T-helper 1 cell (primary cell): ENCODE measurements around the gene TEFM.
"Not testable (repeated sequence)": the region's sequence is repeated elsewhere in the genome, so short reads cannot be mapped to it uniquely, and the experiment has no call there.

ENCODE experiments used
- DNase-seq, 5 donors: peaks; one replicate each; pipeline ENCODE4 v3.0.0-alpha.2; 2012 to 2020

The TEFM gene

DNA sequence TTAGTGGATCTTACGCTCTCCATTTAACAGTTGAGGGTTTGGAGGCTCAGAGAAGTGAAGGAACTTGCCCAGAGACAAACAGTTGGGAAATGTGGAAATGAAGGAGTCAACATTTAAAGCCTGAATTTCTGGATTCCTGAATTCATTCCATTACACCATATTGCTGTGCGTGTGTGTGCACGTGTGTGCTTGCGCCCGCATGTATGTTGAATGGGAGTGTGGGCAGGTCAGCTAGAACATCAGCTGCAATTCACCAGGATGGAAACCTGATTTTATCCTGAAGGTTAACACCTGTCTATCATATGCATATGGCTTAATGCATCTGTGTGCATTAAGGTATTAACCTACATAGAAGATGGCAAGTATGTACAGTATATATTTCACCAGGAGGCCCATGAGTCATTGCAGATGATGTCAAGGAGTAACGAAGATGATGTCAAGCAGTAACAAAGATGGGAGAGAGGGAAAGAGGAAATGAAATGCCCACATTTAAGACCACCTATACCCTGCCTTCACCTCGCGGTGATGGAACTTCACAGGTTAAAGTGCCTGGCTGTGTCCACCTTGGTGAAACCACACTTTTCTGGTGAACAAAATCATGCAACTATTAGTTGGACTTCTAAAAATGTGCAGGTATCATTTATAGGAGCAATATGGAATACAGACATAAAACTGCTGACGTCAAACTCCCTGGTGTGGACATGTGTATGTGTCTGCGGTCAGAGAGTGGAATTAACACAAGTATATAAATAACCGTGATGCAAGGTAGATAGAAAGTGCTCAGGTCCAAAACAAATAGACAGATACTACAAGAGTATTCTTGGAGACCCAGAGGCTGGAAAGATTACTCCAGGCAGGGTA is 14.9 kb upstream of the TEFM start:
- no peak for DNase-seq

DNA sequence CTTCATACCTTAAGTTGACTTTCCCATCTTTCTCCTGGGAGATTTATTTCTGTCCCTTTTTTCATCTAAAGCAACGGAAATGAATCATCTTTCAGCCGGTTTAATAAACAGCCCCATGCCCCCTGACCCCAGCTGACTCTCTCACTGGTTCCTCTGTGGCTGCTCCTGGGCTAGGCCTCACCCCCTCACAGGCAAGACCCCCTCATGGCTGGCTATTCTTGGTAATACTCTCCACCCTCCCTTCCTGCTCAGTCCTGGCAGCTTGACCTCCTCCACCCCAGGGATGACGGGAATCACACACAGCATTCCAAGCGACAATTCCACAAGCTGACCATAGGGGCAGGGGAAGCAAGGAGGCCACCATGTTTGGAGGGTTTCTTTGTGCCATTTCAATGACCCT is 14.2 kb upstream of the TEFM start:
- no peak for DNase-seq

DNA sequence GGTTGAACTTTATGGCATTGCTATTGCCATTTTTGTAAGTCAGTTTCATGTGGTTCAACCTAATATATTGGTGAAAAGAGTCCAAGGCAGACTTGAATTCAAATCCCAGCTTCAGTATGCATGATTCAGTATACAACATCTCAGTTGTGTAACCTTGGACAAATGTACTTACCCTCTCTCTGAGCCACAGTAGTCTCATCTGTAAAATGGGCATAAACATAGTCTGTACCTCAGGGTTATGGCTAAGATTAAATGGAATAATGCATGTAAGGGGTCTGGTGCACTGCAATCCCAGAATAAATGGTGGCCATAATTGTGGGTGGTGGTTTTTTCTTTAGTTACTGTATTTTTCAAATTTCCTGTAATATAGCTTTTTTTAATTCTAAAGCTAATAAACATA is 11.0 kb upstream of the TEFM start:
- no peak for DNase-seq

DNA sequence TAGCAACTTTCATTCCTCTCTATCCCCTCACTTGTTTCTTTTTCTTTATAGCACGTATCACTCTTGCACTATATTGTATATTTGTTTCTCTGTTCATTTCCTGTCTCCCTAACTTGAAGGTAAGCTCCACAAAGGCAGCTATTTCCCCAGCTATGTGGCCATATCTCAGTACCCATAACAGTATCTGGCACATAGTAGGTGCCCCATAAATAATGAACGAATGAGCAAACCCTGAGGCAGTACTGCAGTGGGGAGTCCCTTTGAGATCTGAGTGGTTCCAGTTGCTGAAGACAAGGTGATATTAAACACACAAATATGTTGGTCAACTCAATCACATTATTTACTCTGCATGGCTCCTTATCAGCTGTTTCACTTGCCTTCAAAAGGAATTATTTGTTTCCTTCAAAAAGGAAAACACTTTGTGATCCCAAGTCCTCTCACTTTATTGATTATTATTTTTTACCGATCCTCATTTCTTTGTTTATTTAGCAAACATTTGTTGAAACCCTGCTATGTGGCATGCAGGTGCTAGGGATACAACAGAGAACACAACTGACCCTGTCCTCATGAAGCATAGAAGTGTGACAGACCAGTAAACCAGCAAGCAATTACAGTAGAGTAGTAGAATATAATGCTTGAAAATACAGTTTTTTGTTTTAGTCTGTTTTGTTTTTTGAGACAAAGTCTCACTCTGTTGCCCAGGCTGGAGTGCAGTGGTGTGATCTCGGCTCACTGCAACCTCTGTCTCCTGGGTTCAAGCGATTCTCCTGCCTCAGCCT is 10.0 kb upstream of the TEFM start:
- DNase-seq, result no peak

DNA sequence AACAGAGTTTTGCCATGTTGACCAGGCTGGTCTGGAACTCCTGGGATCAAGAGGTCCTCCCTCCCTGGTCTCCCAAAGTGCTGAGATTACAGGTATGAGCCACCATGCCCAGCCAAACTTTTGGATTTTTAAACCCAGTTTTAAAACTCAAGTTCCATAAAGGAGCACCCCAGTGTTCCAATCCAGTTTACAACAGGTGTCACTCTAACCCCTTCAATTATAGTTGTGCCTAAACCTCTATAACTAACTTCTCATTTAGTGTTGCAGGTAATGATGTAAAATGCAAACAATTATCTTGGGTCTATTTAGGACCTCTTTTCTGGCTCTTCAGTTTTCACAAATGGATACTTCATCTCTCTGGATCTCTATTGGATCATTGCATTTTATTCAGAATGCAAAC is 7.9 kb upstream of the TEFM start:
- DNase-seq, result no peak

DNA sequence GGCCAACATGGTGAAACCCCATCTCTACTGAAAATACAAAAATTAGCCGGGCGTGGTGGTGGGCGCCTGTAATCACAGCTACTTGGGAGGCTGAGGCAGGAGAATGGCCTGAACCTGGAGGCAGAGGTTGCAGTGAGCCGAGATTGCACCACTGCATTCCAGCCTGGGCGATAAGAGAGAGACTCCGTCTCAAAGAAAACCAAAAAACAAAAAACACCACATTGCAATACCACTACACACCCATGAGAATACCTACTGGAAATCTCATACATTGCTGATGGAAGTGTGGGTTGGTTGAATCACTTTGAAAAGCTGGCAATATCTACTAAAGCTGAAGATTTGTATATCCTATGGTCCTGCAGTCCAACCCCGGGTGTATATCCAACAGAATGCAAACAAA is 4.1 kb upstream of the TEFM start:
- not testable (repeated sequence) for DNase-seq

DNA sequence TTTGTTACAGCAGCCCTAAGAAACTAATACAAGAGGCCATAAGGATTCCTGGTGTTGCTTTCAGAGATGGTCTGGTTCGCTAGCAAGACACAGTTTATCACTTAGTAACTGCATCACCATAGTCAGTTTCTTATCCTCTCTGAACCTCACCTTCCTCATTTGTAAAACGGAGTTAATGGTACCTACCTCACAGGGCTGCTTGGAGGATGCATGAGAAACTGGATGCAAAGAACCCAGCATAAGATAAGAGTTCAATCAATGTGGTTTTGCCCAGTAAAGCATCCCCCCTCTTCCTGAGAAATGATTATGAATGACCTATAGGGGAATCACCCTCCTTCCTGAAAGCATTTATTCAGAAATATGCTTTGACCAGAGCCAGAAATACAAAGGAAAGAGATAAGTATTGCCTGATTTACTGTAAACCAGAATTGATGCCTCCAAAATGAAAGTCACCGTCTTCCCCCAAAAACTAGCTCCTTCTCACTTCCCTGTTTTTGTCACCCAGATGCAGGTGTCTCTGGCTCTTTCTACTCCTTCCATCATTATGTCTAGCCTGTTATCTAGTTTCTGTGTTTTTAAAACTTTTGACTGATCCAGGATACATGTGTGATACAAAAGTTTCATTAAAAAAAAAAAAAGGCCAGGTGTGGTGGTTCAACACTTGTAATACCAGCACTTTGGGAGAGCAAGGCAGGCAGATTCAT is 2.8 kb upstream of the TEFM start:
- DNase-seq, result no peak

DNA sequence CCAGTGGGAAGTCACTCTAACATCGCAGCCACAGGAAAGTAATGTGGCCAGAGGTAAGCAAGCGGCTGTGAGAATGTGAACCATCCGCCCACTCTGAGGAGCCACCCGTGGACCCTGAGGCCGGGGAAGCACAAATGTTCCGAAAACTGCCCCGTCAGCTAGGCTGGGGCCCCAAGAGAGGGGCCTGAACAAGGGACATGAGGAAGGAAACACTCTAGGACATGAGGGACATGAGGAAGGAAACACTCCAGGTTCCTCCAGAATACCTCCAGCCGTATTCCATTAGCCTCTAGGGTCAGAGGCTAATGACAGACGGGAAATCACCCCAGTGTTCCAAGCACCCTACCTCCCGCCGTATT is 317 bp downstream of the TEFM start:
- DNase-seq, result no peak

DNA sequence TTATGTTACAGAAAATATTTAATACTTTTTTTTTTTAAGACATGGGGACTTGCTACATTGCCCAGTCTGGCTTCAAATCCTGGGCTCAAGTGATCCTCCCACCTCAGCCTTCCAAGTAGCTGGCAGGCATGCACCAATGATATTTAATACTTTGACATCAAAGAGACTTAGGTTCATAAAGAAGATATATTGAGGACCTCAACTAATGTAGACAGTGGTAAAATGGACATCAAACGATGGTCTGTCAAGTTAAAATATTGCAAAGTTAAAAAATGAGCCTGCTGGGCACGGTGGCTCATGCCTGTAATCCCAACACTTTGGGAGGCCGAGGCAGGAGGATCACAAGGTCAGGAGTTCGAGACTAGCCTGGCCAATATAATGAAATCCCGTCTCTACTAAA is 8.7 kb downstream of the TEFM start:
- DNase-seq, result no peak

DNA sequence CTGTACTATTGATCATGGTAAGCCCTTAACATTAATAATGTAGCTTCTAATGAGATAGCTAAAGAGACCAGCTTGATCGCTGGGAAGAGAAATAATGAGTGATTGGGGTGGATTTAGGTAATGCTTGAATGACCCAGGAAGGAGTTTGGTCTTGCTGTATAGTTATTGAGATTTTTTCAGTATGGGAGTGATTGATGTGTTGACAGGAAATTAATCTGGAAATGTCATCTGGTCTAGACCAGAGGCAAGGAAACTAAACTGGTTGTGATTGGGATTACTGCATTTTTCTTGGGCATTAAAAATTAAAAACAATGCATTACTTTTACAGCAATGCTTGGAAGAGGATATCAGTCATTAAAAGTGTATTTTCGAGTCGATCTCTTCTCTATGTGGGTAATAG is 11.8 kb downstream of the TEFM start:
- no peak for DNase-seq

DNA sequence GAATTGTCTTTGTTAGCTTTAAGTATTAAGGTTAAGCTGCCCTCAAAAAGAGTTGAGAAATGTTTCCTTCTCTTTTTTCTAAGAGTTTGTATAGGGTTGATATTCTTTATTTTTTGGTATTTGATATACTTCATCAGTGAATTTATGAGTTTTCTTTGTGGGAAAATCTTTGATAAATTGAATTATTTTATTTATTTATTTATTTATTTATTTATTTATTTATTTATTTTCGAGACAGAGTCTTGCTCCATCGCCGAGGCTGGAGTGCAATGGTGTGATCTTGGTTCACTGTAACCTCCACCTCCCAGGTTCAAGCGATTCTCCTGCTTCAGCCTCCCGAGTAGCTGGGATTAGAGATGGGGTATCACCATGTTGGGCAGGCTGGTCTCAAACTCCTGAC is 19.9 kb downstream of the TEFM start:
- no peak for DNase-seq

DNA sequence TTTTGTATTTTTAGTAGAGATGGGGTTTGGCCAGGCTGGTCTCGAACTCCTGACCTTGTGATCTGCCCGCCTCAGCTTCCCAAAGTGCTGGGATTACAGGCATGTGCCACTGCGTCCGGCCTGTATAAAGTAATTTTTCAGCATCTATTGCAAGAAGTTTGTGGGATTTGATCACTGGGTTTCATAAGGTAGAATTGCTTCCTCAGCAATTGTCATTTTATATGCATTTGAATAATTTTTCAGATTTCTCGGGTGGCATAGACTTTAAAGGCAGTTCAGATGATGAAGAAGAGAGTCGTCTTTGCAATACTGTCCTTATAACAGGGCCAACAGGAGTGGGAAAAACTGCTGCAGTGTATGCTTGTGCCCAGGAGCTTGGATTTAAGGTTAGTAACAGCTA is 37.0 kb downstream of the TEFM start:
- DNase-seq, result no peak

DNA sequence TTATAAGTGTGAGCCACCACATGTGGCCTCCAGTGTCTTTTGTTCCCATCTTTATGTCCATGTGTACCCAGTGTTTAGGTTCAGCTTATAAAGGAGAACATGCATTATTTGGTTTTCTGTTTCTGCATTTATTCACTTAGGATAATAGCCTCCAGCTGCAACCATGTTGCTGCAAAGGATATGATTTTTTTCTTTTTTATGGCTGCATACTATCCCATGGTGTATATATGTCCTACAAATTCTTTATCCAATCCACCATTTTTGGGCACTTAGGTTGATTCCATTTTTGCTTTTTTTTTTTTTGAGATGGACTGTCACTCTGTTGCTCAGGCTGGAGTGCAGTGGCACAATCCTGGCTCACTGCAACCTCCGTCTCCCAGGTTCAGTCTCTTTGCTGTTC is 41.4 kb downstream of the TEFM start:
- DNase-seq, result no peak

DNA sequence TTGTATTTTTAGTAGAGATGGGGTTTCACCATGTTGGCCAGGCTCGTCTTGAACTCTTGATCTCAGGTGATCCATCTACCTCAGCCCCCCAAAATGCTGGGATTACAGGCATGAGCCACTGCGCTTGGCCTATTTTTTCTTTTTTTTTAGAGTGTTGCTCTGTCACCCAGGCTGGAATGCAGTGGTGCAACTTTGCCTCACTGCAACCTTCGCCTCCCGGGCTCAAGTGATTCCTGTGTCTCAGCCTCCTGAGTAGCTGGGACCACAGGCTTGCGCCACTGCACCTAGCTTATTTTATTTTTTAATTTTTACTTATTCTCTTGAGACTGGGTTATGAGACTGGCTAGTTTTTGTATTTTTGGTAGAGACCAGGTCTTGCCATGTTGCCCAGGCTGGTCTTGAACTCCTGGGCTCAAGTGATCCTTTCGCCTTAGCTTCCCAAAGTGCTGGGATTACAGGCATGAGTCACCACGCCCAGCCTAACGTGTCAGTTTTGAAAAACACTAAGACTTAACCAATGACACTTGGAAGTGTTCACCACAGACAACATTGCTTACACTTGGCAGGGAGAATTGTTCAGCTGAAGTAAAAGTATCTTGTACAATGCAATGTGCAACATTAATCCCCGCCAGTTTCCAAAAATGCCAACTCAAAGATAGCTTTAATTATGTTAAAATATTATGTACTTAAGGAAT is 47.3 kb downstream of the TEFM start:
- no peak for DNase-seq

DNA sequence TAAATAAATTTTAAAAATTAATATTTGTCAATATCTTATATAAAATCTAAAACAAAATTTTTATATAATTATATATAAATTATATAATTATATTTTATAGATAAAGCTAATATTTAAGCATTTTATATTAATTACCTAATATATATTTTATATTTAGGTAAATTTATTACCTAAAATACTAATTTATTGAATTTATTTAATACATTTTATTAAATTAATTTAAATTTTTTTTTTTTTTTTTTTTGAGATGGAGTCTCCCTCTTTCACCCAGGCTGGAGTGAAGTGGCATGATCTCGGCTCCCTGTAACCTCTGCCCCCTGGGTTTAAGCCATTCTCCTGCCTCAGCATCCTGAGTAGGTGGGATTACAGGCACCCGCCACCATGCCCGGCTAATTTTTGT is 51.9 kb downstream of the TEFM start:
- DNase-seq, result no peak
